ENCODE measurements around the gene DCAF8.

DNA sequence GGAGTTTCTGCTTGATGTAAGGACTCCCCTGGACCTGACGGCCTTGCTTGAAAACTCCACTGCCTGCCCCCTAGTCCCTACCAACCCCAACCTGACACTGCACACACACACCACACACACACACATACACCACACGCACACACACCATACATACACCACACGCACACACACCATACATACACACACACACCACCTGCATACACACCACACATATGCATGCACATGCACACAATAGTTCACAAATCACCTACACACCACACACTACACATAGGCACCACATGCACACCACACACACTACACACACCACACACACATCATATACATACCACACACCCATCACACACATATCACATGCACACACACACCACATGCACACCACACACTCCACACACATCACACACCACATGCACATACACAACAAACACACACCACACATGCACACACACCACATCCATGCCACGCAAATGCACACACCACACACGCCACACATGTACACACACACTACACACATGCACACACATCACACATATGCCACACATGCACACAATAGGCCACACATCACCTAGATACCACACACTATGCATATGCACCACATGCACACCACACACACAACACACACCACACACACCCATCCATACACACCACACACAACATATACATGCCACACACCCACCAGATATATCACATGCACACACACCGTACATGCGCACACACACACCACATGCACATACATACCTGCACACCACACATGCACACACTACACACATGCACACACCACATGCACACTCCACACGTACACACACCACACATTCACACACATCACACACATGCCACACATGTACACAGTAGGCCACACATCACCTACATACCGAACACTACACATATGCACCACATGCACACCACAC, 68.3 kb downstream of the DCAF8 start:
- no peak for TF ChIP-seq CTCF (IDR thresholded peaks at IDR 0.05; ENCODE audit: low read length)
- TF ChIP-seq EZH2 (IDR thresholded peaks at IDR 0.05; ENCODE audit: borderline replicate concordance, low read length): no peak
